ENCODE results near the gene HDDC2.

The HDDC2 gene

GRCh38 chr6:125245523-125246264 lies 56.1 kb downstream of the HDDC2 start:
- H3K9me2 ChIP-seq (replicated peaks; ENCODE audit: insufficient read depth, low read length) = no peaks in the 10 kb centered on the region
- no peaks in the 10 kb centered on the region for H3K9me3 ChIP-seq (replicated peaks; ENCODE audit: insufficient read depth, low read length)
- no peak overlapping the region for H2AFZ ChIP-seq (ENCODE audit: low read length)
- no peak overlapping the region for H3K4me3 ChIP-seq (ENCODE audit: low read length)
- no peaks in the 10 kb centered on the region for H3K4me1 ChIP-seq (ENCODE audit: low read length)
- H3K9ac ChIP-seq (ENCODE audit: low read length) = no peak overlapping the region
- no peaks in the 10 kb centered on the region for H4K20me1 ChIP-seq (ENCODE audit: insufficient read depth, low read length)
- no peak for TF ChIP-seq CTCF (IDR thresholded peaks at IDR 0.05; ENCODE audit: low read length)
- TF ChIP-seq EZH2phosphoT487 (IDR thresholded peaks at IDR 0.05; ENCODE audit: low read length) = no peak
- no peak for TF ChIP-seq EZH2 (optimal IDR thresholded peaks at IDR 0.05; ENCODE audit: low read depth, low read length)
- no peaks in the 10 kb centered on the region for H3F3A ChIP-seq (ENCODE audit: insufficient read depth, low read length)
- H3K4me2 ChIP-seq (ENCODE audit: low read depth, low read length) = no peak overlapping the region
- H3K27ac ChIP-seq (ENCODE audit: low read length) = no peak overlapping the region
- H3K79me2 ChIP-seq (ENCODE audit: low read length) = no peaks in the 10 kb centered on the region
- no peaks in the 10 kb centered on the region for H3K36me3 ChIP-seq (replicated peaks; ENCODE audit: insufficient read depth, low read length)
- H3K27me3 ChIP-seq (replicated peaks; ENCODE audit: insufficient read depth, low read length) = no peaks in the 10 kb centered on the region
- no peak for DNase-seq

- Histone ChIP-seq H3K4me3 (ENCODE audit: low read length) (no peak overlapping the region), H3K9me2 (replicated peaks; ENCODE audit: insufficient read depth, low read length) (no peaks in the 10 kb centered on the region), H3K9me3 (replicated peaks; ENCODE audit: insufficient read depth, low read length) (no peaks in the 10 kb centered on the region), H3K9ac (ENCODE audit: low read length) (no peak overlapping the region), H2AFZ (ENCODE audit: low read length) (no peak overlapping the region), H3K4me1 (ENCODE audit: low read length) (no peaks in the 10 kb centered on the region), H3K27ac (ENCODE audit: low read length) (no peak overlapping the region), H4K20me1 (ENCODE audit: insufficient read depth, low read length) (no peaks in the 10 kb centered on the region), H3F3A (ENCODE audit: insufficient read depth, low read length) (no peaks in the 10 kb centered on the region), H3K4me2 (ENCODE audit: low read depth, low read length) (no peak overlapping the region), H3K79me2 (ENCODE audit: low read length) (no peaks in the 10 kb centered on the region), H3K36me3 (replicated peaks; ENCODE audit: insufficient read depth, low read length) (no peaks in the 10 kb centered on the region), H3K27me3 (replicated peaks; ENCODE audit: insufficient read depth, low read length) (no peaks in the 10 kb centered on the region)
- TF ChIP-seq EZH2phosphoT487 (IDR thresholded peaks at IDR 0.05; ENCODE audit: low read length) (no peak), CTCF (IDR thresholded peaks at IDR 0.05; ENCODE audit: low read length) (no peak), EZH2 (optimal IDR thresholded peaks at IDR 0.05; ENCODE audit: low read depth, low read length) (no peak)
- no peak for DNase-seq
Observed at GRCh38 chr6:125245109-125245508, 56.7 kb downstream of the HDDC2 start.

GRCh38 chr6:125237764-125238163 lies 64.0 kb downstream of the HDDC2 start:
- TF ChIP-seq CTCF (IDR thresholded peaks at IDR 0.05; ENCODE audit: low read length) (no peak), EZH2 (optimal IDR thresholded peaks at IDR 0.05; ENCODE audit: low read depth, low read length) (no peak), EZH2phosphoT487 (IDR thresholded peaks at IDR 0.05; ENCODE audit: low read length) (no peak)
- no peaks in the 10 kb centered on the region for H4K20me1 ChIP-seq (ENCODE audit: insufficient read depth, low read length)
- DNase-seq = peak; percentile 15
- H3K4me2 ChIP-seq (ENCODE audit: low read depth, low read length) = peak overlapping the region; percentile 27; the same call in 1 of the 2 replicates
- H3K4me1 ChIP-seq (ENCODE audit: low read length) = peaks cover 4% of the 10 kb centered on the region; the same call in 1 of the 2 replicates
- no peak overlapping the region for H3K9ac ChIP-seq (ENCODE audit: low read length)
- H3K9me3 ChIP-seq (replicated peaks; ENCODE audit: insufficient read depth, low read length) = no peaks in the 10 kb centered on the region
- H3K9me2 ChIP-seq (replicated peaks; ENCODE audit: insufficient read depth, low read length) = no peaks in the 10 kb centered on the region; the same call in 1 of the 2 replicates
- H3K4me3 ChIP-seq (ENCODE audit: low read length) = no peak overlapping the region
- no peaks in the 10 kb centered on the region for H3K27me3 ChIP-seq (replicated peaks; ENCODE audit: insufficient read depth, low read length)
- no peaks in the 10 kb centered on the region for H3K36me3 ChIP-seq (replicated peaks; ENCODE audit: insufficient read depth, low read length)
- H3F3A ChIP-seq (ENCODE audit: insufficient read depth, low read length) = no peaks in the 10 kb centered on the region
- no peaks in the 10 kb centered on the region for H3K79me2 ChIP-seq (ENCODE audit: low read length)
- H3K27ac ChIP-seq (ENCODE audit: low read length) = no peak overlapping the region
- H2AFZ ChIP-seq (ENCODE audit: low read length) = no peak overlapping the region
